GM12872 (cell line): ENCODE results near the gene NUF2.

ENCODE experiments used
- CTCF ChIP-seq: IDR thresholded peaks from 3 replicates; pipeline ENCODE4 v1.5.1; 2011; ENCODE audit warnings: low read depth, mild to moderate bottlenecking, low read length, moderate library complexity; ENCODE audit not compliant: insufficient read depth

Gene NUF2

DNA sequence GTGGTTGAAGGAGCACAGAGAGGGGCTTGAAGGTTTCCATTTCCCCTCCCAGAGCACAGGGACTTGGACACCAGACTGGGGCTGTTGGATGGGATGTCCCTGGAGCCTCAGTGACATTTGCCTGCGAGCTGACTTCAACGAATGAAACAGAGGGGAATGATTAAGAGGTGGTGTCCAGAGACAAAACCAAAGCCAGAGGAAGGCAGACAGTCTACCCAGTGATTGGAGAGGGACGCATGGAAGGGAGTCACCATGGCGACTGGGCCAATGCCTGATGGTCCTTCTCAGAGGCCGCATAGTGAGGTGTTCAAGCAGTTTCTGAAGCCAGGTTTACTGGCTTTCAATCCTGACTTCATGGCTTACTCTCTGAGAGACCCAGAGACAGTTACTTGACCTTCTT lies 77.2 kb downstream of the NUF2 start:
- no peak for TF ChIP-seq CTCF

- TF ChIP-seq CTCF, result no peak
These were observed 78.3 kb downstream of the NUF2 start for GRCh38 chr1:163399976-163400601.

DNA sequence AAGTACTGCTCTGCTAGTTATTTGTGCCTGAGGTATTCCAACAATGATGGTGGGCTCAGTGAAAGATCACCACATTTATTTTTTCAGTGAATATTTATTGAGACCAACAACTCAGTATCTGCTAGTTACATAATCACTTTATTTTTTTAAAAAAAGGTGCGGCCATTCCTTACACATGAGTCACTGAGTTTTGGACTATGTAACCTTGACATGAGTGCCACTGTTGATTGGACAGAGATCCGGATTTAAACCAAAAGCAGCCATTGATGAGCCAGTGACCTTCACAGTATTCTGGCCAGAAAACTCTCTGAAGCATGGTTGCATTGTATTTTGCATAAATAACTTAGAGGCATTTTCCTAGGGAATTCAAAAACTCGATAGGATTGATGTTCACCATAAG lies 79.5 kb downstream of the NUF2 start:
- no peak for TF ChIP-seq CTCF
